ENCODE data around the gene TTC7B.

TTC7B gene

DNA sequence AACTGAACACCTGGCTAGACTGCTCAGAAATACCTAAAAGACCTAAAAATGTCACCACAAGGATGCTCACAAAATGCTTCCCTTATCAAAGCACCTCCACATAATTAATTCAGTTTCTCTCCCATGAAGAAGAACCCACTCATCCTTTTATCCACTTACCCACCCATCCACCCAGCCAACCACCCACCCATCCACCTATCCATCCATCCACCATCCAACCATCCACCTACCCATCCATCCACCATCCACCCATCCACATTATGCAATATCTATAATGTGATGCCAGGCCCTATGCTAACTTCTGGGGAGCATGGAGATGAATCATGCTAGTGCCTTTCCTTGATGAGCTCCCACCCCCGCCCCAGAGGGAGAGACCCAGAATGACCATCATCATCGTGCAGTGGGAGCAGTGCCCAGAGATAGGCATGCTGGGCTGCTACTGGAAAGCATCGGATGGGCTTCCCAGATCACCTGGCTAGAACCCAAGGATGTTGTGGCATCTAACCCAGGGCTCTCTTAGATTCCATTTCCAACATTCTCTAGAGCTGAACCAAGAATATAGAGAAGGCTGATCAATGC, 166.6 kb downstream of the TTC7B start:
- Histone ChIP-seq H3K79me1 (ENCODE audit: low read length) (no peaks in the 10 kb centered on the region), H3K36me3 (ENCODE audit: control insufficient read depth, insufficient read depth, low read length) (no peaks in the 10 kb centered on the region), H3K4me2 (ENCODE audit: low read length) (no peak overlapping the region), H3K56ac (ENCODE audit: low read length) (no peak overlapping the region), H3K27ac (ENCODE audit: low read depth, low read length) (no peak overlapping the region), H3K4me1 (ENCODE audit: control insufficient read depth, low read depth, low read length) (peaks cover 4% of the 10 kb centered on the region), H3K18ac (ENCODE audit: low read length) (no peak overlapping the region), H4K5ac (ENCODE audit: low read length) (no peak overlapping the region), H3K9ac (ENCODE audit: low read length) (no peak overlapping the region), H3K27me3 (ENCODE audit: insufficient read depth, low read length, poor library complexity) (no peaks in the 10 kb centered on the region), H3K79me2 (ENCODE audit: control insufficient read depth, insufficient read depth, low read length) (no peaks in the 10 kb centered on the region), H4K8ac (ENCODE audit: low read depth, low read length) (no peak overlapping the region), H2BK5ac (ENCODE audit: low read length) (no peak overlapping the region), H3K4me3 (ENCODE audit: low read length) (no peak overlapping the region), H3K4ac (ENCODE audit: low read depth, low read length) (no peak overlapping the region), H2AK5ac (ENCODE audit: low read length) (no peak overlapping the region), H3K23ac (ENCODE audit: low read length) (no peak overlapping the region), H2BK120ac (ENCODE audit: low read depth, low read length) (no peak overlapping the region), H2BK15ac (replicated peaks; ENCODE audit: low read depth) (no peak overlapping the region)
- WGBS (ENCODE audit: extremely low coverage, insufficient coverage, low lambda C conversion rate): no CpG with 5 or more reads among the region's 3 CpGs
- no peak for DNase-seq

DNA sequence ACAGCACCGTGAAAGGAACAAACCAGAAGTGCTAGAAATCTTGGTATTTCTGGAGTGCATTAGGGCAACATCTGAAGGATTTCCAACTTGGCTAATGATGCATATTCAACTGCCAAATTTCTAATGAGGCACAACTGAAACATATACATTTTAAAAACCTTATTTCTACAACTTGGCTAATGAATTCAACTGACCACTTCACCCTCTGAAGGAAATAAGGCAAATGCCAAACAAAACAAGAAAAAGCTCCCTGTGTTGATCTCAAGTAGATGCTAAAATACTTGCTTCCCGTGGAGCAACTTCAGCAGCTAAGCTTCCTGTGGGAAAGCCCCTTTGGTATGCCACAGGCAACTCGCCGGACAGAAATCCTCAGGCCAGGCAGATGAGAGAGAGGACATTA, 167.1 kb downstream of the TTC7B start:
- Histone ChIP-seq H3K56ac (ENCODE audit: low read length) (no peak overlapping the region), H3K4me3 (ENCODE audit: low read length) (no peak overlapping the region), H3K23ac (ENCODE audit: low read length) (no peak overlapping the region), H3K9ac (ENCODE audit: low read length) (no peak overlapping the region), H4K5ac (ENCODE audit: low read length) (no peak overlapping the region), H2AK5ac (ENCODE audit: low read length) (no peak overlapping the region), H4K8ac (ENCODE audit: low read depth, low read length) (no peak overlapping the region), H2BK5ac (ENCODE audit: low read length) (no peak overlapping the region), H3K27me3 (ENCODE audit: insufficient read depth, low read length, poor library complexity) (no peaks in the 10 kb centered on the region), H3K18ac (ENCODE audit: low read length) (no peak overlapping the region), H3K4me2 (ENCODE audit: low read length) (no peak overlapping the region), H3K79me2 (ENCODE audit: control insufficient read depth, insufficient read depth, low read length) (no peaks in the 10 kb centered on the region), H3K4ac (ENCODE audit: low read depth, low read length) (no peak overlapping the region), H3K79me1 (ENCODE audit: low read length) (no peaks in the 10 kb centered on the region), H3K27ac (ENCODE audit: low read depth, low read length) (no peak overlapping the region), H3K36me3 (ENCODE audit: control insufficient read depth, insufficient read depth, low read length) (no peaks in the 10 kb centered on the region), H2BK120ac (ENCODE audit: low read depth, low read length) (no peak overlapping the region), H3K4me1 (ENCODE audit: control insufficient read depth, low read depth, low read length) (peaks cover 4% of the 10 kb centered on the region), H2BK15ac (replicated peaks; ENCODE audit: low read depth) (no peak overlapping the region)
- DNase-seq: no peak
- WGBS (ENCODE audit: extremely low coverage, insufficient coverage, low lambda C conversion rate): no CpG with 5 or more reads among the region's 4 CpGs

DNA sequence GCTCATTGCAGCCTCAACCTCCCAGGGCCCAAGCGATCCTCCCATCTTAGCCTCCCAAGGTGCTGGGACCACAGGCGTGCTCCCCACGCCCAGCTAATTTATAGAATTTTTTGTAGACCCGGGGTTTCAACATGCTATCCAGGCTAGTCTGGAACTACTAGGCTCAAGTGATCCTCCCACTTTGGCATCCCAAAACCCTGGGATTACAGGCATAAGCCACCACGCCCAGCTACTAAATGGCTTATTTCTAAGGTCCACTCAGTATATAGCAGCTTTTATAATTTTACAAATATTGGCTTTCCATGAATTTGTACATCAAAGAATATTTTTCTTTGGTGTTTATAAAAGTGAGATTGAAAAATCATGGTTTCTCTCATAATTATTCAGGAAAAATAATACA, 167.8 kb downstream of the TTC7B start:
- no peak for DNase-seq
- Histone ChIP-seq H4K5ac (ENCODE audit: low read length) (no peak overlapping the region), H2BK5ac (ENCODE audit: low read length) (no peak overlapping the region), H3K4me3 (ENCODE audit: low read length) (no peak overlapping the region), H3K79me2 (ENCODE audit: control insufficient read depth, insufficient read depth, low read length) (no peaks in the 10 kb centered on the region), H3K18ac (ENCODE audit: low read length) (no peak overlapping the region), H2BK120ac (ENCODE audit: low read depth, low read length) (no peak overlapping the region), H3K4me2 (ENCODE audit: low read length) (no peak overlapping the region), H3K56ac (ENCODE audit: low read length) (no peak overlapping the region), H3K27ac (ENCODE audit: low read depth, low read length) (no peak overlapping the region), H3K36me3 (ENCODE audit: control insufficient read depth, insufficient read depth, low read length) (no peaks in the 10 kb centered on the region), H3K4me1 (ENCODE audit: control insufficient read depth, low read depth, low read length) (peaks cover 4% of the 10 kb centered on the region), H3K23ac (ENCODE audit: low read length) (no peak overlapping the region), H4K8ac (ENCODE audit: low read depth, low read length) (no peak overlapping the region), H2AK5ac (ENCODE audit: low read length) (no peak overlapping the region), H2BK15ac (replicated peaks; ENCODE audit: low read depth) (no peak overlapping the region), H3K79me1 (ENCODE audit: low read length) (no peaks in the 10 kb centered on the region), H3K4ac (ENCODE audit: low read depth, low read length) (no peak overlapping the region), H3K27me3 (ENCODE audit: insufficient read depth, low read length, poor library complexity) (no peaks in the 10 kb centered on the region), H3K9ac (ENCODE audit: low read length) (no peak overlapping the region)
- WGBS (ENCODE audit: extremely low coverage, insufficient coverage, low lambda C conversion rate): no CpG with 5 or more reads among the region's 5 CpGs

DNA sequence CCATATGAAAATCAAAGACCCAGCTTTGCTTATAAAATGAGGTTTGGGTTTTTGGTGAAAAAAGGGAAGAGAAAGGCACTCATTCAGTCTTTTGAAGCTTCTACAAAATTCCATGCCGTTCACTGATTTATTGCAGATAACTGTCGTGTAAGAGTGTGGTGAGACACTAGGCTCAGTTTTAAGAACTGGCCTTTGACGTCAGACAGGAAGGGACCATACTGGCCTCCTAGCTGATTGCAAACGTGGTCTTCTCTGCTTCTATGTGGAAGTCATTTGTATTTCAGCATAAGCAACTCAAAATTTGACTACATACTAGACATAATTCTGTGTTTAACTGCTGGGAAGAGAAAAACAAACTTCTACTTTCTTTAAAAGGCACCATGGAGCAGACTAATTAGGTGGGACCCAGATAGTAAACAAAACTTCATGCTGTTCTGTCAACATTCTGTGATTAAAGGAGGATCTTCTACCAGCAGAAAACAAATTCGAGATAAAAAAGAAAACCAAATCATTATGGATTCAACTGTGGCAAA, 168.7 kb downstream of the TTC7B start:
- no peak overlapping the region for H3K27ac ChIP-seq (ENCODE audit: low read depth, low read length)
- H2BK5ac ChIP-seq (ENCODE audit: low read length): no peak overlapping the region
- H2BK120ac ChIP-seq (ENCODE audit: low read depth, low read length): no peak overlapping the region
- no peak overlapping the region for H2BK15ac ChIP-seq (replicated peaks; ENCODE audit: low read depth)
- H3K9ac ChIP-seq (ENCODE audit: low read length): no peak overlapping the region
- H3K23ac ChIP-seq (ENCODE audit: low read length): no peak overlapping the region
- H3K56ac ChIP-seq (ENCODE audit: low read length): no peak overlapping the region
- no peak overlapping the region for H3K4me3 ChIP-seq (ENCODE audit: low read length)
- no peak overlapping the region for H2AK5ac ChIP-seq (ENCODE audit: low read length)
- no peaks in the 10 kb centered on the region for H3K36me3 ChIP-seq (ENCODE audit: control insufficient read depth, insufficient read depth, low read length)
- H3K4ac ChIP-seq (ENCODE audit: low read depth, low read length): no peak overlapping the region
- H3K79me2 ChIP-seq (ENCODE audit: control insufficient read depth, insufficient read depth, low read length): no peaks in the 10 kb centered on the region
- H3K18ac ChIP-seq (ENCODE audit: low read length): no peak overlapping the region
- no peak for DNase-seq
- H3K27me3 ChIP-seq (ENCODE audit: insufficient read depth, low read length, poor library complexity): no peaks in the 10 kb centered on the region
- no peak overlapping the region for H3K4me2 ChIP-seq (ENCODE audit: low read length)
- peaks cover 4% of the 10 kb centered on the region for H3K4me1 ChIP-seq (ENCODE audit: control insufficient read depth, low read depth, low read length)
- H4K5ac ChIP-seq (ENCODE audit: low read length): no peak overlapping the region
- no peak overlapping the region for H4K8ac ChIP-seq (ENCODE audit: low read depth, low read length)
- H3K79me1 ChIP-seq (ENCODE audit: low read length): no peaks in the 10 kb centered on the region
- no CpG with 5 or more reads among the region's 5 CpGs for WGBS (ENCODE audit: extremely low coverage, insufficient coverage, low lambda C conversion rate)

DNA sequence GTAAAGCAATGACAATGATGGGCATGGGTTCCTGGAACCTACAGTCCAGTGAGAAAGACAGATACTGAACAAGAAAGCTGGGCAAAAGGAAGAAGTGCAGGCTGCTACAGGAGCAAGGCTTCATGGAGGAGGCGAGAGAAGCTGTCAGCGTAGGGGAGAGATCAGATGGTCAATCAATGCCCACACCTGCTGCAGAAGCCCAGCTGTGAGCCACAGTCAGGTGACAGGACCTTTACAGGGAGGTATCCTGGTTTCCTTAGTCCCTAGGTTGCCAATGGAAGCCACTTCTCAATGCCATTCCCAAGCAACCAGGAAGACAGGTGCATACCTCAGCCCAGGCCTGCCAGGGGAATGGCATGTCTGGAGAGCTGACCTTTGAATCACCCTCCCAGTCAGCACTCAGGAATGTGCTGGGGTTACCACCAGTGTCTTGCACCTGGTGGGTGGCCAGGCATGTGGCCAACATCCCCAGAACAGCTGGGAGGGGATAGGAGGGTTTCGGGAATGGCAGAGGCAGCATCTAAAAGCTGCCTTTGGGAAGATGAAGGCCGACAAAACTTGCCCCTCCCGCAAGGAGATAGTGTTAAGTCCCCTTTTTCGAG, 170.3 kb downstream of the TTC7B start:
- no peak overlapping the region for H2AK5ac ChIP-seq (ENCODE audit: low read length)
- no peak overlapping the region for H4K5ac ChIP-seq (ENCODE audit: low read length)
- no peaks in the 10 kb centered on the region for H3K27me3 ChIP-seq (ENCODE audit: insufficient read depth, low read length, poor library complexity)
- no peak overlapping the region for H3K27ac ChIP-seq (ENCODE audit: low read depth, low read length)
- peaks cover 9% of the 10 kb centered on the region for H3K4me1 ChIP-seq (ENCODE audit: control insufficient read depth, low read depth, low read length)
- H3K9ac ChIP-seq (ENCODE audit: low read length): no peak overlapping the region
- H3K36me3 ChIP-seq (ENCODE audit: control insufficient read depth, insufficient read depth, low read length): no peaks in the 10 kb centered on the region
- no peak overlapping the region for H2BK5ac ChIP-seq (ENCODE audit: low read length)
- no peak overlapping the region for H2BK120ac ChIP-seq (ENCODE audit: low read depth, low read length)
- peak; percentile 95 for DNase-seq
- no peak overlapping the region for H3K4ac ChIP-seq (ENCODE audit: low read depth, low read length)
- H3K18ac ChIP-seq (ENCODE audit: low read length): no peak overlapping the region
- no peak overlapping the region for H3K56ac ChIP-seq (ENCODE audit: low read length)
- no peaks in the 10 kb centered on the region for H3K79me1 ChIP-seq (ENCODE audit: low read length)
- WGBS (ENCODE audit: extremely low coverage, insufficient coverage, low lambda C conversion rate): no CpG with 5 or more reads among the region's 6 CpGs
- no peak overlapping the region for H3K4me3 ChIP-seq (ENCODE audit: low read length)
- no peaks in the 10 kb centered on the region for H3K79me2 ChIP-seq (ENCODE audit: control insufficient read depth, insufficient read depth, low read length)
- H4K8ac ChIP-seq (ENCODE audit: low read depth, low read length): no peak overlapping the region
- H2BK15ac ChIP-seq (replicated peaks; ENCODE audit: low read depth): no peak overlapping the region
- H3K4me2 ChIP-seq (ENCODE audit: low read length): no peak overlapping the region
- H3K23ac ChIP-seq (ENCODE audit: low read length): no peak overlapping the region

DNA sequence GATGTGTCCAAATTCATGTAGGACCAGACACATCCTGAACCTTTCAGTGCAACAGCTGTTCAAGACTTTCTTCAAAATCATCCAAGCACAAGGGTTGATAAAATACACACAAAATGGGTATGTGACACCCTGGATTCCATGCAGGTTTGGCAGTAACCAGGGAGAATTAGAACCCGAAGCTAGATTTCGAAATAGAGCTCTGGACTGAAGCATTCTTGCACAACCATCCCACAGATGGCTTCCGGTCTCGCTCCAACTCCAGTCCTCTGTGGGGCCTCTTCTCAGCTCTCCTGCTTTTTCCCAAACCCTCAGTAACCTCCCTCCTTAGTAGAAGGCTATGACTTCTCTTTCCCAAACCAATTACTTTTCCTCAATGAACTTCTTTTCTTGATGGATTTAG, 171.3 kb downstream of the TTC7B start:
- no peak overlapping the region for H2BK15ac ChIP-seq (replicated peaks; ENCODE audit: low read depth)
- H3K9ac ChIP-seq (ENCODE audit: low read length): no peak overlapping the region
- no peak overlapping the region for H2BK120ac ChIP-seq (ENCODE audit: low read depth, low read length)
- H3K23ac ChIP-seq (ENCODE audit: low read length): no peak overlapping the region
- no peak overlapping the region for H3K4ac ChIP-seq (ENCODE audit: low read depth, low read length)
- no CpG with 5 or more reads among the region's 4 CpGs for WGBS (ENCODE audit: extremely low coverage, insufficient coverage, low lambda C conversion rate)
- H3K4me3 ChIP-seq (ENCODE audit: low read length): no peak overlapping the region
- DNase-seq: no peak
- no peaks in the 10 kb centered on the region for H3K36me3 ChIP-seq (ENCODE audit: control insufficient read depth, insufficient read depth, low read length)
- H3K4me2 ChIP-seq (ENCODE audit: low read length): no peak overlapping the region
- no peak overlapping the region for H4K8ac ChIP-seq (ENCODE audit: low read depth, low read length)
- H2AK5ac ChIP-seq (ENCODE audit: low read length): no peak overlapping the region
- H3K27ac ChIP-seq (ENCODE audit: low read depth, low read length): no peak overlapping the region
- H3K79me2 ChIP-seq (ENCODE audit: control insufficient read depth, insufficient read depth, low read length): no peaks in the 10 kb centered on the region
- H3K4me1 ChIP-seq (ENCODE audit: control insufficient read depth, low read depth, low read length): peaks cover 9% of the 10 kb centered on the region
- no peaks in the 10 kb centered on the region for H3K79me1 ChIP-seq (ENCODE audit: low read length)
- no peak overlapping the region for H3K56ac ChIP-seq (ENCODE audit: low read length)
- no peak overlapping the region for H4K5ac ChIP-seq (ENCODE audit: low read length)
- no peak overlapping the region for H3K18ac ChIP-seq (ENCODE audit: low read length)
- no peaks in the 10 kb centered on the region for H3K27me3 ChIP-seq (ENCODE audit: insufficient read depth, low read length, poor library complexity)
- no peak overlapping the region for H2BK5ac ChIP-seq (ENCODE audit: low read length)
